ENCODE results near the gene PMP22. TPM values are rescaled to one million over a fixed set of nuclear protein-coding genes. Genes with fewer than 3 reads are reported as not detected.

The PMP22 gene
- total RNA-seq, 4 donors from 2014 or later: 104 to 246 (median 155) TPM

- no peak overlapping the region for H3K27ac ChIP-seq
- no peak for DNase-seq
- TF ChIP-seq CTCF (IDR thresholded peaks at IDR 0.05): no peak
- no peak for TF ChIP-seq POLR2A (IDR thresholded peaks at IDR 0.05)
- H3K9me3 ChIP-seq: no peaks in the 10 kb centered on the region
- no peaks in the 10 kb centered on the region for H3K36me3 ChIP-seq
- peaks cover 0 to 3% of the 10 kb centered on the region in 2 donors for H3K4me1 ChIP-seq
- no peak overlapping the region for H3K4me3 ChIP-seq
- no peaks in the 10 kb centered on the region for H3K27me3 ChIP-seq
- intact Hi-C loops (cut with DNase I; ENCODE audit: low total_unique reads): no loop called here
These were observed 1.4 kb upstream of the PMP22 start for GRCh38 chr17:15266325-15267125.

- intact Hi-C loops (cut with DNase I; ENCODE audit: low total_unique reads): loop anchor here (5.0 kb wide), 2 partner anchors 88 to 193 kb away; no protein-coding TSS in a partner anchor
- no peak for DNase-seq
- H3K4me3 ChIP-seq: peak overlapping the region; percentile 1 to 10
These were observed 584 bp downstream of the PMP22 start for GRCh38 chr17:15264542-15264941.

GRCh38 chr17:15263680-15264079, 1.4 kb downstream of the PMP22 start:
- H3K27ac ChIP-seq: peak overlapping the region; percentile 98 to 99

More at GRCh38 chr17:15264542-15264941, 584 bp downstream of the PMP22 start:
- H3K9me3 ChIP-seq: no peaks in the 10 kb centered on the region
- H3K36me3 ChIP-seq: no peaks in the 10 kb centered on the region
- peak overlapping the region; percentile 98 to 99 for H3K27ac ChIP-seq
- TF ChIP-seq POLR2A (IDR thresholded peaks at IDR 0.05) (no peak), CTCF (IDR thresholded peaks at IDR 0.05) (no peak)
- no peaks in the 10 kb centered on the region for H3K27me3 ChIP-seq
- H3K4me1 ChIP-seq: peaks cover under 1 to 4% of the 10 kb centered on the region in 2 donors

GRCh38 chr17:15263206-15263579, 1.9 kb downstream of the PMP22 start:
- Histone ChIP-seq H3K27me3 (no peaks in the 10 kb centered on the region), H3K9me3 (no peaks in the 10 kb centered on the region), H3K4me3 (peak overlapping the region; percentile 86 to 89), H3K27ac (peak overlapping the region; percentile 98 to 99), H3K4me1 (peaks cover 10 to 13% of the 10 kb centered on the region in 2 donors), H3K36me3 (no peaks in the 10 kb centered on the region)
- peak; percentile 21 to 33 for TF ChIP-seq POLR2A (IDR thresholded peaks at IDR 0.05)
- no peak for TF ChIP-seq CTCF (IDR thresholded peaks at IDR 0.05)
- intact Hi-C loops (cut with DNase I; ENCODE audit: low total_unique reads): loop anchor here (5.0 kb wide), 2 partner anchors 89 to 194 kb away; no protein-coding TSS in a partner anchor
- DNase-seq: peak; percentile 88 to 92

More at GRCh38 chr17:15263680-15264079, 1.4 kb downstream of the PMP22 start:
- Histone ChIP-seq H3K27me3 (no peaks in the 10 kb centered on the region), H3K4me1 (peaks cover 8 to 9% of the 10 kb centered on the region in 2 donors), H3K9me3 (no peaks in the 10 kb centered on the region), H3K36me3 (no peaks in the 10 kb centered on the region), H3K4me3 (peak overlapping the region; percentile 86 to 89)
- no peak for DNase-seq
- intact Hi-C loops (cut with DNase I; ENCODE audit: low total_unique reads): loop anchor here (5.0 kb wide), 2 partner anchors 89 to 194 kb away; no protein-coding TSS in a partner anchor
- TF ChIP-seq POLR2A (IDR thresholded peaks at IDR 0.05) (no peak), CTCF (IDR thresholded peaks at IDR 0.05) (no peak)

Measured in uterus (tissue), 4 donors.